HG03457 (cell line): ENCODE measurements around the gene MDFIC2.
"Not testable (repeated sequence)": the region's sequence is repeated elsewhere in the genome, so short reads cannot be mapped to it uniquely, and the experiment has no call there.

Source experiments
- ATAC-seq: cut with Tn5 transposase; IDR thresholded peaks from one replicate; pipeline ENCODE4 v1.9.1; 2021; ENCODE audit warnings: moderate number of reproducible peaks; ENCODE audit not compliant: unreplicated experiment

Gene MDFIC2

GRCh38 chr3:70312336-70312735 lies at the start of gene MDFIC2:
Gene MDFIC2 (minus strand): TSS chr3:70312638. CDS start chr3:70311973, 665 bp downstream.
- no peak for ATAC-seq

DNA sequence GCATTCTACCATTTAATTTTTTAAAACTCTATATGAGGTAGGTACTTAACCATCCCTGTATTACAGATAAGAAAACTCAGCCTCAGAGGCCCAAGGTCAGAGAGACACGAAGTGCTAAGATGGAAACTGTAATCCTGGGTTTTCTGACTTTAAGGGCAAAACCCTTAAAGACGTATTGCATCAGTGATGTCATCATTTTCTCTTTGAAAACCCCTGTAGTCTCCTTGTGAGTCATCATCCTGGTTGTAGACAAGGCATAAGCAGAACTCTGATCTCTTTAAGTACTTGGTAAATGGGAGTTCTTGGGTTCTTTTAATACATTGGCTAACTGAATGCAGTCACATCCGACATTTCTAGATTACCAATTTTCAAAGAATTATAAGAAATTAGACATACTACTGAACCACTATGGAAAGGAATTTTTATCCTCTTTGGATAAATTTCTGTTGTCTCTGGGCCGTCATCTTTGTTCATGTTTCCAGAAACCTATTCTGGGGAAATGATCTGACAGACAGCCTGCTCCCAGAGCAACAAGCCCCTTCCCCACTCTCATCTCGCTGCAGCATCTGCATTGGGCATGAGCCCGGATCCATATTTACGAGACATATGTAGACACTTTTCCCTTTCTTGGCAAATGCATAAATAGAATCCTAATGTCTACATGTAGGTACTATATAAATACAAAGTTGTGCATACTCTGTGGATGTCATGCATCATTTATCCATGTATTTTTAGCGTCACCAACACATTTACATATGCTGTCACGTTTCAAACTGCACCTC lies 48.7 kb upstream of the MDFIC2 start:
- ATAC-seq, result peak; percentile 75

- ATAC-seq, result no peak
Measured at GRCh38 chr3:70359711-70360110, 47.3 kb upstream of the MDFIC2 start.

GRCh38 chr3:70358978-70359580 lies 46.6 kb upstream of the MDFIC2 start:
- no peak for ATAC-seq

- no peak for ATAC-seq
Measured at GRCh38 chr3:70352215-70352614, 39.8 kb upstream of the MDFIC2 start.

GRCh38 chr3:70342149-70342548 lies 29.7 kb upstream of the MDFIC2 start:
- no peak for ATAC-seq

DNA sequence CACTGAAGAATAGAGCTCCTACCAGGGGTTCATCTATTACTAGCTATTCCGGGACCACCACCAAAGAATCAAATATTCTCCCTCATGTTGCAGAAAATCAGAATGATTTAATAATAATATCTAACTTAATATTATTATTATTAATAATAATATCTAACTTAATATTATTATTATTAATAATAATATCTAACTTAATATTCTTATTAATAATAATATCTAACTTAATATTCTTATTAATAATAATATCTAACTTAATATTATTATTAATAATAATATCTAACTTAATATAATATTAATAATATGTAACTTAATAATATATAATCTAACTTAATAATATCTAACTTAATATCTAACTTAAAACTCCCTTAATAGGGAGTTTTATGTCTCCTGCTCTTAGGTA lies 24.4 kb upstream of the MDFIC2 start:
- not testable (repeated sequence) for ATAC-seq

DNA sequence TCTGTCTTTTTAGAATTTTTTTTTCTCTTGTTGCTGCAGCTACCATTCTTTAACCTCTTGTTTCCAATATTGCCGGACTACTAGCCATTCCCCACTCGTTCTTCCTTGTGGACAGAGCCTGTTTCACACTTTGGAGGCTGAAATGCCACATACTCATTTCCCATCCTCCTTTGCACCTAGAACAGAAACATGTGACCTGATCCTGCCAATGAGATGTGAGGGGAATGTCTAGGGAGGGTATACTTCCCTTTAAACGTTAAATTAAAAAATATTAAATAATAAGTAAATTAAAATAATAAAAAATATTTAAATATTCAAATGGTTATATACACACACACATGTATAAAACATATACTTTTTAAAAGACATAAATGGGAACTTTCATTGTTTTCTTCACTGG lies 20.6 kb upstream of the MDFIC2 start:
- no peak for ATAC-seq

DNA sequence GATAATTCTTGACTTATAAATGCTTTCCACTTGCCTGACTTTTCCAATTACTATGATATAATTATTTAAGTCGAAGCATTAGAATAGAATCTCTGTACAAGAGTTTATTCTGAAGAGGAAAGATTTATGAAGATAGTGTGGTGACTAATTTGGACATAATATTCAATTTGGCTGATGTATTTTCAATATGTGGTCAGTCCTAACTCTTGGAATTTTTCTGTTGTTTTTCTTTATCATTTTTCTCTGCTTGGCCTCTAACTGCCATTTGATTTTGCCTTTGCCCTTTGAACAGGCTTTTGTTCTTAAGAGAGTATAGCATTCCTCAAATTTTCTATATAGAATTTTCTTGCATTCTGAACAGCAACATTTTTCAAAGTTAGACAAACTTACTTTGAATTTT lies 2.6 kb upstream of the MDFIC2 start:
- no peak for ATAC-seq

- ATAC-seq, result no peak
Measured at GRCh38 chr3:70310809-70311208, 1.6 kb downstream of the MDFIC2 start.

DNA sequence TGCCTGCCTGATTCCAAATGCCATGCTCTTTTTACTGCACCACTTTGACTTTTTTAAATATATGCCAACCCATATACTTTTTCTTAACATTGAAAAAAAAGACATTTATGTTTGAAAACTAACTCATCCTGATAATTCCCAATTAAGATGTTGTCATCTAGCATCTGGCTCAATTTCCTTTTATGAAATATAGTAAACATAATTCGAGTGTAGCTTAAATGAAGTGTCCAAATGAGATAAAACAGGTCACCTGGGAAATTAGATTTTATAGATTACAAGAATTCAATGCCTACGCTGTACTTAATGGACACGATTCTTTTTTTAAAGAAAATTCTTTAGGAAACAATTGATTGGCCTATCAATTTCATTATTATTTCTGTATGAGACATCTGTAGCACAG lies 2.8 kb downstream of the MDFIC2 start:
- no peak for ATAC-seq

- ATAC-seq, result no peak
Measured at GRCh38 chr3:70308760-70309159, 3.7 kb downstream of the MDFIC2 start.

DNA sequence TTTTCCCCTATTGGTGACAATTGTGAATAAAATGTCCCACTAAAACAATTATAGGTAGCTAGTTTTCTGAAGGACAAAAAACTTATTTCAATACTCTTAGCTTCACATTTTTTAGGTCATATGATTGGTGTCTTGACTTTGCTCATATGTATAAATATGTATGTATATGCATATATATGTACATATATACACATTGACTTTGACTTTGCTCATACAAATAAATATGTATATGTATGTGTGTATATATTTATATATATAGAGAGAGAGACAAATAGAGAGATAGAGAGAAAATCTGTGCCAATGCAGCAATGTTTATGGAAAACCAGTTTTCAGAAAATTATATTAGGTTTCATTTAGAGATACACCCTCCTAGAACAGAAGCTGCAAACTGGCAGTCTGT lies 5.7 kb downstream of the MDFIC2 start:
- no peak for ATAC-seq

GRCh38 chr3:70298385-70298784 lies 14.1 kb downstream of the MDFIC2 start:
- no peak for ATAC-seq

- no peak for ATAC-seq
Measured at GRCh38 chr3:70291097-70291482, 21.3 kb downstream of the MDFIC2 start.

DNA sequence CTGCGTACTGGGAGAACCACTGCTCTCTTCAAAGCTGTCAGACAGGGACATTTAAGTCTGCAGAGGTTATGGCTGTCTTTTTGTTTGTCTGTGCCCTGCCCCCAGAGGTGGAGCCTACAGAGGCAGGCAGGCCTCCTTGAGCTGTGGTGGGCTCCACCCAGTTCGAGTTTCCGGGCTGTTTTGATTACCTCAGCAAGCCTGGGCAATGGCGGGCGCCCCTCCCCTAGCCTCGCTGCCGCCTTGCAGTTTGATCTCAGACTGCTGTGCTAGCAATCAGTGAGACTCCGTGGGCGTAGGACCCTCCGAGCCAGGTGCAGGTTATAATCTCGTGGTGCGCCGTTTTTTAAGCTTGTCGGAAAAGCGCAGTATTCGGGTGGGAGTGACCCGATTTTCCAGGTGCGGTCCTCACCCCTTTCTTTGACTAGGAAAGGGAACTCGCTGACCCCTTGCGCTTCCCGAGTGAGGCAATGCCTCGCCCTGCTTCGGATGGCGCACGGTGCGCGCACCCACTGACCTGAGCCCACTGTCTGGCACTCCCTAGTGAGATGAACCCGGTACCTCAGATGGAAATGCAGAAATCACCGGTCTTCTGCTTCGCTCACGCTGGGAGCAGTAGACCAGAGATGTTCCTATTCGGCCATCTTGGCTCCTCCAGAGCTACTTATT lies 21.9 kb downstream of the MDFIC2 start:
- not testable (repeated sequence) for ATAC-seq

- no peak for ATAC-seq
Measured at GRCh38 chr3:70281663-70282062, 30.8 kb downstream of the MDFIC2 start.

DNA sequence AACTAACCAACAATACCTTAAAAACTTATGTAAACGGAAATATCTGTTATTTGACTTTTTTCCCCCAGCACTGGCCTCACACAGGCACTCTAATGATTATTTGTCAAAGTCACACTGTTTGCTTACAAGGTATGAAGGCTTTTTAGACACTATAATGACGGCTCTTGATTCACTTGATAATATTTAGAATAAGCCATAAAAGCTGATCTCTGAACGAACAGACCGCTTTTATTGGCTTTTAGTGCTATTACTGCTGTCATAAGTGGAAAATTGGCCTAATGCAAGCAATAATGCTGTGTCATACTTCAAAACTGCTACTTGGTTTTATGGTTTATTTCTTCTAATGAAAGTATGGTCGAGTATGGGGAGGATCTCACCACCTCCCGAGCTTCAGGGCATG lies 35.1 kb downstream of the MDFIC2 start:
- no peak for ATAC-seq

- ATAC-seq, result no peak
Measured at GRCh38 chr3:70276901-70277300, 35.5 kb downstream of the MDFIC2 start.

GRCh38 chr3:70273492-70273891 lies 38.9 kb downstream of the MDFIC2 start:
- ATAC-seq, result no peak

DNA sequence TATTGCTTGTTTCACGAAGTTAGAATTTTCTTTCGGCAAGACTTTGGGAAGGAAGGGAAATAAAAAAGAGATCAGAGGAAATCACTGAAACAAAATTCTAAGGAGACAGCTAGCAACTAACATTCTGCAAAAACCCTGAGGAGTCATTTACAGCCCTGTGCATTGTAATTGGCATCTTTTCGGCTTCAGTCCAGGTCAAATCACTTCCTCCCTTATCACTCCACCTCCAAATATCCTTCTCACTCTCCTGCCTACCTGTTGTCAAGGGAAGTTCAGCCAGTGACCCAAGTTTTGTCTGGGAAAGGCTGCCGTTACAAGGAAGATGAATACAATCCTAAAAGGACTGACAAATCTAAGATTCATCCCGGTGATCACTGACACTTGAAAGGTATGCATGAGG lies 39.6 kb downstream of the MDFIC2 start:
- no peak for ATAC-seq

GRCh38 chr3:70264122-70264780 lies 48.2 kb downstream of the MDFIC2 start:
- ATAC-seq, result no peak
